Ovary (tissue), 3 donors: ENCODE results near the gene TNFRSF1B.

ENCODE experiments used
- CTCF ChIP-seq, 3 donors: fragments of 450-650 bp in 2 of 3; fragments of 200-600 bp in 1 of 3; IDR thresholded peaks; one replicate each; pipeline versions ENCODE4 v1.5.1 to v1.8.0; 2016 to 2022; ENCODE audit warnings: antibody characterized with exemption in 3 of 3, mild to moderate bottlenecking in 1 of 3
- EP300 ChIP-seq: sonication (generic); formaldehyde crosslinking; IDR thresholded peaks from one replicate; pipeline ENCODE4 v1.6.1; 2017; ENCODE audit warnings: antibody characterized with exemption
- POLR2A ChIP-seq: fragments of 450-650 bp; IDR thresholded peaks from one replicate; pipeline ENCODE4 v1.6.1; 2017; ENCODE audit warnings: antibody characterized with exemption, mild to moderate bottlenecking, moderate library complexity
- donor health status: DM: no; HTN: no; CAD: no.

GRCh38 chr1:12176298-12177118, 9.7 kb downstream of the TNFRSF1B start:
- no peak for TF ChIP-seq CTCF (IDR thresholded peaks at IDR 0.05)
- TF ChIP-seq EP300: no peak
- no peak for TF ChIP-seq POLR2A
